Measurements from ENCODE around the gene ACBD5.

The ACBD5 gene

GRCh38 chr10:27225642-27226257, 14.8 kb downstream of the ACBD5 start:
- Histone ChIP-seq H3K9ac (ENCODE audit: low read length) (no peak overlapping the region), H3K4me3 (ENCODE audit: low read depth, low read length) (no peak overlapping the region), H4K12ac (ENCODE audit: low read depth, low read length) (no peak overlapping the region), H3K79me1 (ENCODE audit: low read length) (no peaks in the 10 kb centered on the region), H3K4me1 (ENCODE audit: control insufficient read depth in 1 of 2, insufficient read depth in 2 of 2, low read length in 2 of 2) (no peaks in the 10 kb centered on the region), H3K9me3 (ENCODE audit: insufficient read depth, low read depth, low read length) (no peaks in the 10 kb centered on the region), H3K79me2 (ENCODE audit: control insufficient read depth, insufficient read depth, low read length, poor library complexity) (no peaks in the 10 kb centered on the region), H3K23ac (ENCODE audit: low read length) (no peak overlapping the region), H3K4ac (ENCODE audit: low read depth, low read length) (no peak overlapping the region), H2BK120ac (ENCODE audit: insufficient read depth, low read length, poor library complexity) (no peak overlapping the region), H3K14ac (ENCODE audit: low read length) (no peak overlapping the region), H3K36me3 (ENCODE audit: control insufficient read depth in 1 of 2, insufficient read depth in 2 of 2, low read length in 2 of 2) (peaks cover 9 to 11% of the 10 kb centered on the region in 2 experiments), H2AFZ (ENCODE audit: insufficient read depth, low read length, poor library complexity) (no peak overlapping the region), H2AK5ac (ENCODE audit: low read length) (no peak overlapping the region), H2BK12ac (ENCODE audit: low read length) (no peak overlapping the region), H3K4me2 (ENCODE audit: low read length) (no peak overlapping the region), H4K91ac (ENCODE audit: low read depth, low read length) (no peak overlapping the region), H3K27ac (ENCODE audit: low read depth, low read length) (no peak overlapping the region), H3K18ac (ENCODE audit: low read length) (no peak overlapping the region), H3K27me3 (ENCODE audit: insufficient read depth, low read length) (no peaks in the 10 kb centered on the region), H2BK5ac (ENCODE audit: low read depth, low read length, poor library complexity) (no peak overlapping the region), H4K8ac (ENCODE audit: low read depth, low read length) (no peak overlapping the region)
- WGBS (ENCODE audit: extremely low coverage, insufficient coverage, insufficient read length): no CpG with 5 or more reads among the region's 3 CpGs
- no peak for DNase-seq

- Histone ChIP-seq H3K4me1 (ENCODE audit: control insufficient read depth in 1 of 2, insufficient read depth in 2 of 2, low read length in 2 of 2) (no peaks in the 10 kb centered on the region), H3K4ac (ENCODE audit: low read depth, low read length) (no peak overlapping the region), H2AK5ac (ENCODE audit: low read length) (no peak overlapping the region), H2BK12ac (ENCODE audit: low read length) (no peak overlapping the region), H4K12ac (ENCODE audit: low read depth, low read length) (no peak overlapping the region), H3K79me2 (ENCODE audit: control insufficient read depth, insufficient read depth, low read length, poor library complexity) (no peaks in the 10 kb centered on the region), H3K9ac (ENCODE audit: low read length) (no peak overlapping the region), H3K27me3 (ENCODE audit: insufficient read depth, low read length) (no peaks in the 10 kb centered on the region), H3K36me3 (ENCODE audit: control insufficient read depth in 1 of 2, insufficient read depth in 2 of 2, low read length in 2 of 2) (peaks cover 8 to 9% of the 10 kb centered on the region in 2 experiments), H3K18ac (ENCODE audit: low read length) (no peak overlapping the region), H2BK5ac (ENCODE audit: low read depth, low read length, poor library complexity) (no peak overlapping the region), H4K91ac (ENCODE audit: low read depth, low read length) (no peak overlapping the region), H3K4me2 (ENCODE audit: low read length) (no peak overlapping the region), H2AFZ (ENCODE audit: insufficient read depth, low read length, poor library complexity) (no peak overlapping the region), H2BK120ac (ENCODE audit: insufficient read depth, low read length, poor library complexity) (no peak overlapping the region), H4K8ac (ENCODE audit: low read depth, low read length) (no peak overlapping the region), H3K14ac (ENCODE audit: low read length) (no peak overlapping the region), H3K27ac (ENCODE audit: low read depth, low read length) (no peak overlapping the region), H3K4me3 (ENCODE audit: low read depth, low read length) (no peak overlapping the region), H3K9me3 (ENCODE audit: insufficient read depth, low read depth, low read length) (no peaks in the 10 kb centered on the region), H3K23ac (ENCODE audit: low read length) (no peak overlapping the region), H3K79me1 (ENCODE audit: low read length) (no peaks in the 10 kb centered on the region)
- no peak for DNase-seq
- no CpG with 5 or more reads among the region's 8 CpGs for WGBS (ENCODE audit: extremely low coverage, insufficient coverage, insufficient read length)
Measured at GRCh38 chr10:27225011-27225590, 15.5 kb downstream of the ACBD5 start.

GRCh38 chr10:27223964-27224363, 16.6 kb downstream of the ACBD5 start:
- H3K4me1 ChIP-seq (ENCODE audit: control insufficient read depth in 1 of 2, insufficient read depth in 2 of 2, low read length in 2 of 2): no peaks in the 10 kb centered on the region
- H2AFZ ChIP-seq (ENCODE audit: insufficient read depth, low read length, poor library complexity): no peak overlapping the region
- no peak overlapping the region for H2BK12ac ChIP-seq (ENCODE audit: low read length)
- no peak overlapping the region for H2BK5ac ChIP-seq (ENCODE audit: low read depth, low read length, poor library complexity)
- no peak overlapping the region for H3K18ac ChIP-seq (ENCODE audit: low read length)
- peak; percentile 13 to 71 for DNase-seq
- no peak overlapping the region for H2BK120ac ChIP-seq (ENCODE audit: insufficient read depth, low read length, poor library complexity)
- no peak overlapping the region for H4K12ac ChIP-seq (ENCODE audit: low read depth, low read length)
- no peak overlapping the region for H4K91ac ChIP-seq (ENCODE audit: low read depth, low read length)
- H3K9me3 ChIP-seq (ENCODE audit: insufficient read depth, low read depth, low read length): no peaks in the 10 kb centered on the region
- no peak overlapping the region for H3K4ac ChIP-seq (ENCODE audit: low read depth, low read length)
- H3K4me3 ChIP-seq (ENCODE audit: low read depth, low read length): no peak overlapping the region
- H3K9ac ChIP-seq (ENCODE audit: low read length): no peak overlapping the region
- no peak overlapping the region for H3K23ac ChIP-seq (ENCODE audit: low read length)
- no peaks in the 10 kb centered on the region for H3K79me2 ChIP-seq (ENCODE audit: control insufficient read depth, insufficient read depth, low read length, poor library complexity)
- H4K8ac ChIP-seq (ENCODE audit: low read depth, low read length): no peak overlapping the region
- H3K4me2 ChIP-seq (ENCODE audit: low read length): no peak overlapping the region
- H3K27me3 ChIP-seq (ENCODE audit: insufficient read depth, low read length): no peaks in the 10 kb centered on the region
- no peak overlapping the region for H3K14ac ChIP-seq (ENCODE audit: low read length)
- peaks cover 6 to 10% of the 10 kb centered on the region in 2 experiments for H3K36me3 ChIP-seq (ENCODE audit: control insufficient read depth in 1 of 2, insufficient read depth in 2 of 2, low read length in 2 of 2)
- no peak overlapping the region for H2AK5ac ChIP-seq (ENCODE audit: low read length)
- H3K27ac ChIP-seq (ENCODE audit: low read depth, low read length): no peak overlapping the region
- no peaks in the 10 kb centered on the region for H3K79me1 ChIP-seq (ENCODE audit: low read length)
- no CpG with 5 or more reads among the region's 5 CpGs for whole genome bisulfite sequencing (ENCODE audit: extremely low coverage, insufficient coverage, insufficient read length)

GRCh38 chr10:27207350-27207749, 33.2 kb downstream of the ACBD5 start:
- no peak overlapping the region for H3K4me3 ChIP-seq (ENCODE audit: low read depth, low read length)
- no peak overlapping the region for H2AFZ ChIP-seq (ENCODE audit: insufficient read depth, low read length, poor library complexity)
- H3K27me3 ChIP-seq (ENCODE audit: insufficient read depth, low read length): no peaks in the 10 kb centered on the region
- no peak overlapping the region for H2AK5ac ChIP-seq (ENCODE audit: low read length)
- H3K18ac ChIP-seq (ENCODE audit: low read length): no peak overlapping the region
- no peak overlapping the region for H3K9ac ChIP-seq (ENCODE audit: low read length)
- WGBS (ENCODE audit: extremely low coverage, insufficient coverage, insufficient read length): no CpG with 5 or more reads among the region's 2 CpGs
- H4K12ac ChIP-seq (ENCODE audit: low read depth, low read length): no peak overlapping the region
- no peak overlapping the region for H2BK120ac ChIP-seq (ENCODE audit: insufficient read depth, low read length, poor library complexity)
- no peaks in the 10 kb centered on the region for H3K9me3 ChIP-seq (ENCODE audit: insufficient read depth, low read depth, low read length)
- H3K79me2 ChIP-seq (ENCODE audit: control insufficient read depth, insufficient read depth, low read length, poor library complexity): no peaks in the 10 kb centered on the region
- no peaks in the 10 kb centered on the region for H3K4me1 ChIP-seq (ENCODE audit: control insufficient read depth in 1 of 2, insufficient read depth in 2 of 2, low read length in 2 of 2)
- no peaks in the 10 kb centered on the region for H3K79me1 ChIP-seq (ENCODE audit: low read length)
- no peak overlapping the region for H3K4ac ChIP-seq (ENCODE audit: low read depth, low read length)
- no peak overlapping the region for H2BK5ac ChIP-seq (ENCODE audit: low read depth, low read length, poor library complexity)
- H3K27ac ChIP-seq (ENCODE audit: low read depth, low read length): no peak overlapping the region
- H2BK12ac ChIP-seq (ENCODE audit: low read length): no peak overlapping the region
- no peak for DNase-seq
- H4K91ac ChIP-seq (ENCODE audit: low read depth, low read length): no peak overlapping the region
- peaks cover 20 to 24% of the 10 kb centered on the region in 2 experiments for H3K36me3 ChIP-seq (ENCODE audit: control insufficient read depth in 1 of 2, insufficient read depth in 2 of 2, low read length in 2 of 2)
- no peak overlapping the region for H4K8ac ChIP-seq (ENCODE audit: low read depth, low read length)
- H3K4me2 ChIP-seq (ENCODE audit: low read length): no peak overlapping the region
- H3K14ac ChIP-seq (ENCODE audit: low read length): no peak overlapping the region
- no peak overlapping the region for H3K23ac ChIP-seq (ENCODE audit: low read length)
